ENCODE results near the gene SQSTM1.
A peak's percentile ranks its signal among the peaks of the same experiment; 100 is the strongest.

The SQSTM1 gene

DNA sequence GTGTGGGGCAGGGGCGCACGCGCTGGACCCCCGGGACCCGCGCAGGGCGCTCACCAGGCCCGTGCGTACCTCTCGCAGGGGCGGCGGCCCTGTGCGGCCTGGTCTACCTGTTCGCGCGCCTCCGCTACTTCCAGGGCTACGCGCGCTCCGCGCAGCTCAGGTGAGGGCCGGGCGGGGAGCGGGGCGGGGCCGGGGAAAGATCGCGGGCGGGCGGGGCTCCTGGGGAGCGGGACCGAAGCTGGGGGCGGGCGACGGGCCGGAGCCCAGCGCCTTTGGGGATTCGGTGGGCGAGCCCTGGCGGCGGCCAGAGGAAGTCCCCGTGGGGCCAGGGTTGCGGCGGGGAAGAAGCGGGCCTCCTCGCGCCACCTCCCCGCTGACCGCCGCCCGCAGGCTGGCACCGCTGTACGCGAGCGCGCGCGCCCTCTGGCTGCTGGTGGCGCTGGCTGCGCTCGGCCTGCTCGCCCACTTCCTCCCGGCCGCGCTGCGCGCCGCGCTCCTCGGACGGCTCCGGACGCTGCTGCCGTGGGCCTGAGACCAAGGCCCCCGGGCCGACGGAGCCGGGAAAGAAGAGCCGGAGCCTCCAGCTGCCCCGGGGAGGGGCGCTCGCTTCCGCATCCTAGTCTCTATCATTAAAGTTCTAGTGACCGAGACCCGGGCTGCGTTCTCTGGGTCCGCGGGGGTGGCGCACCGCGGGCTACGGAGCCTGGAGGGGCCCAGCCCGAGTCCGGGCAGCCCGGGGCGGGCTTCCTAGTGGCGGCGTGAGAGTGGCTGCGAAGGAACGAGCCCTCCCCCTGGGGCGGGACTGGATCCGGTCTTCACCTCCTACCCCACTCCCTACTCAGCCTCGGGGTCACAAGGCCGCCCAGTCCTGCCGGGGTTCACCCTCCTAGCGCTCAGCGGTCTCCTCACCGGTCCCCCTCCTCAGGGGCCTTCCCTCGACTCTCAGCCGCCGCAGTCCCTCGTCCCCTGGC, 24.6 kb upstream of the SQSTM1 start:
- H3K36me3 Mint-ChIP-seq (ENCODE audit: low read depth) = peaks cover 16% of the 10 kb centered on the region
- DNase-seq = peak; percentile 86
- peaks cover 11% of the 10 kb centered on the region for H3K4me1 Mint-ChIP-seq
- TF ChIP-seq CTCF (IDR thresholded peaks at IDR 0.05) = peak; percentile 36
- no peak overlapping the region for H3K27ac Mint-ChIP-seq
- H3K4me3 Mint-ChIP-seq = peak overlapping the region; percentile 76
- no peaks in the 10 kb centered on the region for H3K9me3 Mint-ChIP-seq
- H3K27me3 Mint-ChIP-seq (ENCODE audit: low read depth, poor library complexity) = peaks cover 6% of the 10 kb centered on the region

DNA sequence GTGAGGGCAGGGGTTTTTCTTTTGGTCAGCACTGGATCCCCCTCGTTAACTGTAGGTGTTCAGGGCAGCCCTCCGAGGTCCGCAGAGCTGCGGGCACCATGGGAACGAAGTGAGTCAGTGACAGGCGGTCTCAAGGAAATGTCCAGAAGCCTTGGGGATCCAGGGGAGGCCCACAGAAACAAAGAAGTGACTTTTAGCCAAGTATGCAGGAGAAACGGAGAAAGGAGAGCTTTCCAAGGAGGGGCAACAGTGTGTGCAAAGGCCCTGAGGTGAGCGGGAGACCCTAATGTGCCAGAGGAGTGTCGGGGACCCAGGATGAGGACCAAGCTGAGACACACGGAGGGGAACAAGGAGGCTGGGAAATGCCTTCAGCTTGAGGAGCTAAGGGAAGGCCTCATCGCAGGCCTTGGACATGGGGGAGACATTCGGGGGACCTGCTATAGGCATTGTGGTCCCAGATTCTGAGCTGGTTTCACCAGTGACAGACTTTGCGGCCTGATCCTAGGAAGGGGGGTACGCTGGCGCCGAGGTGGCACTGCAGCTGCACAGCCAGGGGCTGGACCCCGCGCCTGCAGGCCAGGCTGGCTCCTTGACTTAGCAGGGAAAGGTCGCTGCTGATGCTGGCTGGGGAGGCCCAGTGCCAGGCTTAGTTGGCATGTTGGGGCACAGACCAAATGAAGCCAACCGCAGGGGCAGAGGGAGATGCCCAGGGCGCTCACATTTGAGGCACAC, 23.7 kb upstream of the SQSTM1 start:
- H3K4me3 Mint-ChIP-seq = peak overlapping the region; percentile 76
- peaks cover 6% of the 10 kb centered on the region for H3K27me3 Mint-ChIP-seq (ENCODE audit: low read depth, poor library complexity)
- no peak overlapping the region for H3K27ac Mint-ChIP-seq
- peaks cover 17% of the 10 kb centered on the region for H3K4me1 Mint-ChIP-seq
- no peak for TF ChIP-seq CTCF (IDR thresholded peaks at IDR 0.05)
- no peak for DNase-seq
- no peaks in the 10 kb centered on the region for H3K9me3 Mint-ChIP-seq
- peaks cover 22% of the 10 kb centered on the region for H3K36me3 Mint-ChIP-seq (ENCODE audit: low read depth)

DNA sequence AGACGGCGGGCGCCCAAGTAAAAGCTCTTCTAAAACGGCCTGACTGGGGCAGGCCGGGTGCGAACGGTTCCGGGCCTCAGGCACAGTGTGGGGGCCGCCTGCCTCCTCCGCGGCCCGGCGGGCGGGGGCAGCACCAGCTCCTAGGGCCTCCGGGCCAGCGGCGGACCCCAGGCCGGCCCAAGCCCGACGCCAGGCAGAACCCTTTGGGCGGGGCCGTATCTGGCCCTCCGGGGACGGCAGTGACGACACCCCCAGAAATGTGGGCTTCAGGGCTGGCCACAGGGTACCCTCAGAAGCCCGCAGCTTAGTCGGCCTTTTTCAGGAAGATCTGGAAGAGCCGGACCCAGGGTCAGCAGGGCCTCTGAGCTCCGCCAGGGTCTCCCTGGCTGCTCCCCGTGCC, 23.0 kb upstream of the SQSTM1 start:
- Mint-ChIP-seq H3K27ac (peak overlapping the region; percentile 25), H3K4me3 (no peak overlapping the region)
- no peak for TF ChIP-seq CTCF (IDR thresholded peaks at IDR 0.05)

DNA sequence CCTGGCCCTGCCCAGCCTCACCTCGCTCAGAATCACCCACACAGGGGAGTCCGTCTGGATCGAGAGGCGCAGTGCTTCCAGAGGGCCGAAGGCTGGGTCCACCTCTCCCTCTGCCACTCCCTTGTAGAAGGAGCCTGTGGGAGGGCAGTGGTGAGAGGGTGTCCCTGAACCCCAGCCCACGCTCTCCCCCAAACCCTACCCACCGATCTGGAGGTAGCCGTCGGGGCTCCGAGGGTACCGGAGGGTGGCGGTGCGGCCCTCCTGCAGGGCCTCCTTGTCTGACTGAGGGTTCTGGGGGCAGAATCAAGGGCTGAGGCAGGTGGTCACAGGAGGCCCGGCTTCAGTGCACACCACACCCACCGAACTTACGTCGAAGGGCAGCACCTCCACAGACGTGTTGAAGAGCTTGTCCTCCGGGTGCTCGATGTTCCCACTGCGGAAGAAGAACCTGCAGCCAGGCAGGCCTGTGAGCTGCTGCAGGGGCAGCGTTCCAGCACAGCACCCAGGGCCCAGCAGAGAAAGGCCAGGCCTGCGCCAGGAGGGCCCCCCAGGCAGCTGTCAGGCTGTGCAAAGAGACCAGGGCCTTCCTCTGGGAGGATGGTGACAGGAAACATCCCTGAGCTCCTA, 22.4 kb upstream of the SQSTM1 start:
- Mint-ChIP-seq H3K27me3 (ENCODE audit: low read depth, poor library complexity) (peaks cover 6% of the 10 kb centered on the region), H3K9me3 (no peaks in the 10 kb centered on the region), H3K36me3 (ENCODE audit: low read depth) (peaks cover 24% of the 10 kb centered on the region), H3K4me1 (peaks cover 28% of the 10 kb centered on the region), H3K4me3 (no peak overlapping the region), H3K27ac (no peak overlapping the region)
- DNase-seq = no peak
- TF ChIP-seq CTCF (IDR thresholded peaks at IDR 0.05) = no peak

More for the DNA sequence above, 23.0 kb upstream of the SQSTM1 start:
- peaks cover 24% of the 10 kb centered on the region for H3K4me1 Mint-ChIP-seq
- H3K9me3 Mint-ChIP-seq = no peaks in the 10 kb centered on the region
- peaks cover 6% of the 10 kb centered on the region for H3K27me3 Mint-ChIP-seq (ENCODE audit: low read depth, poor library complexity)
- DNase-seq = no peak
- H3K36me3 Mint-ChIP-seq (ENCODE audit: low read depth) = peaks cover 24% of the 10 kb centered on the region

- H3K4me3 Mint-ChIP-seq = no peak overlapping the region
- H3K36me3 Mint-ChIP-seq (ENCODE audit: low read depth) = peaks cover 24% of the 10 kb centered on the region
- no peak for DNase-seq
- H3K4me1 Mint-ChIP-seq = peaks cover 35% of the 10 kb centered on the region
- no peak for TF ChIP-seq CTCF (IDR thresholded peaks at IDR 0.05)
- peaks cover 6% of the 10 kb centered on the region for H3K27me3 Mint-ChIP-seq (ENCODE audit: low read depth, poor library complexity)
- H3K27ac Mint-ChIP-seq = no peak overlapping the region
- no peaks in the 10 kb centered on the region for H3K9me3 Mint-ChIP-seq
These were observed 21.7 kb upstream of the SQSTM1 start for GRCh38 chr5:179798771-179799643.

Data from nephron progenitor cell (in vitro differentiated cells).